Fibroblast of peridontal ligament (primary cell): Measurements from ENCODE around the gene CDK5RAP3.
"Not testable (repeated sequence)": the region's sequence is repeated elsewhere in the genome, so short reads cannot be mapped to it uniquely, and the experiment has no call there.

ENCODE experiments used
- DNase-seq: peaks from one replicate; pipeline ENCODE4 v3.0.0-alpha.2; 2010; ENCODE audit errors: extremely low read depth

The CDK5RAP3 gene

DNA sequence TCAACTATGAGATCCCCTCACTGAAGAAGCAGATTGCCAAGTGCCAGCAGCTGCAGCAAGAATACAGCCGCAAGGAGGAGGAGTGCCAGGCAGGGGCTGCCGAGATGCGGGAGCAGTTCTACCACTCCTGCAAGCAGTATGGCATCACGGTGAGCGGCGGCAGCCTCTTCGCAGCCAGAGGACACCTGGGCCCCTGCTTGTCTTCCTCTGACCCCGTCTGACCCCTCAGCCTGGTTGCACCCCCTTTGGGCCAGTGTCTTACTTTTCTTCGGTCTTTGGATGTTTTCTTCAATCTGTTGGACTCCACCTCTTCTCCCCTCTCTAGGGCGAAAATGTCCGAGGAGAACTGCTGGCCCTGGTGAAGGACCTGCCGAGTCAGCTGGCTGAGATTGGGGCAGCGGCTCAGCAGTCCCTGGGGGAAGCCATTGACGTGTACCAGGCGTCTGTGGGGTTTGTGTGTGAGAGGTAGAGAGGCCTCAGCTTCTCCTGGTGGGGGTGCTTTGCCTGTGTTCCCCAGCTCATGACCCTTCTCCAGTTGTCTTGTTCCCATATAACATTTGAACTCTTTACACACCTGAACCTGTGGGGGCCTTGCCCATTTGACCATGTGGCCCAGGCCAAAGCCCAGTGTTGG, 4.4 kb downstream of the CDK5RAP3 start:
- DNase-seq: no peak

GRCh38 chr17:47975823-47976205, 4.9 kb downstream of the CDK5RAP3 start:
- no peak for DNase-seq

DNA sequence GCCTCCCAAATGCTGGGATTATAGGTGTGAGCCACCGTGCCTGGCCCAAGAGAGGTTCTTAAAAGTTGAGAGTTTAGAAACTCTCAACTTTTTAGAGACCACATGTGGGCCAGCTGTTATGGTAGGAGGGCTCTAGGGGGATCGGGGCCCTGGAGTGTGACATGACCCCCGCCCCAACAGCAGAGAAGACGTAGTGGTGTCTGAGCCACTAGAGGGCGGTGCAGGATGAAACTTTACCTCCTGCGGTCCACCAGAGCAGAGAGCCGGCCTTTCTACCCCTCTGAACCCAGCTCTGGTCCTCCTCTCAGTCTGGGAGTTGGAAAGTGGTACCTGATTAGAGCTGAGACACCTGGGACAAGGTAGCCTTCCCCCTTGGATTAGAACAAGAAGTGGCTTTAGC, 7.4 kb downstream of the CDK5RAP3 start:
- DNase-seq: peak; percentile 67

GRCh38 chr17:47980541-47980940, 9.6 kb downstream of the CDK5RAP3 start:
- no peak for DNase-seq

DNA sequence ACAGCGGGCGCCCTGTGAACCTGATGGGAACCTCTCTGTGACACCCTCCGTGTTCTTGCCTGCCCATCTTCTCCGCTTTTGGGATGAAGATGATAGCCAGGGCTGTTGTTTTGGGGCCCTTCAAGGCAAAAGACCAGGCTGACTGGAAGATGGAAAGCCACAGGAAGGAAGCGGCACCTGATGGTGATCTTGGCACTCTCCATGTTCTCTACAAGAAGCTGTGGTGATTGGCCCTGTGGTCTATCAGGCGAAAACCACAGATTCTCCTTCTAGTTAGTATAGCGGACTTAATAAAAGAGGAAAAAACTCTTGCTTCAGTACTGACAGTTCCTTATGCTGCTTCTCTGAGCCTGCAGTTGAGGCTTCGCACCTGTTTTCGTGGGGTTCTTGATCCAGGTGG, 10.5 kb downstream of the CDK5RAP3 start:
- DNase-seq: no peak

DNA sequence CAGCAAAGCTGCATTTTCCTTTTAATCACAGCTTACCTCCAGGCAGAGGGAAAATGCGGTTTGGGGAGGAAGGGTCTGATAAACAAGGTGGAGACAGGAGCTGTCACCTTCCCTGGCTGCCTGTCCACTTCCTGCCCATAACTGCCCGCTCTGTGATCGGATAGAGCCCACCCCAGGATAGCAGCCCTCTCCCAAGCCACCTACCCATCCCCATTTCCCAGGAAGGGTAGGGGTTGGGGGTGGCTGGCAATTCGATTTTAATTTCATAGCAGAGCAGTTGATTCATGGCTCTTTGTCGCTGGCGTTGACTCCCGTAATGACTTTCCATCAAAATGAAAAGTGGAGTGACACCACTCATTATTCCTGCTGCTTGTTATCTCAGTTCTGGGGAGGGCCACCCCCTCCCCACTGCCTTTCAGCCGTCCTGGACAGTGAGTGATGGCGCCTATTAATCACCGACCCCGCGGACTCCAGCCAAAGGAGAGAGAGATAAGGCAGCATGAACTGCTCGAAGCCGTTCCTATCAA, 11.2 kb downstream of the CDK5RAP3 start:
- no peak for DNase-seq

GRCh38 chr17:47982645-47983390, 11.9 kb downstream of the CDK5RAP3 start:
- no peak for DNase-seq

DNA sequence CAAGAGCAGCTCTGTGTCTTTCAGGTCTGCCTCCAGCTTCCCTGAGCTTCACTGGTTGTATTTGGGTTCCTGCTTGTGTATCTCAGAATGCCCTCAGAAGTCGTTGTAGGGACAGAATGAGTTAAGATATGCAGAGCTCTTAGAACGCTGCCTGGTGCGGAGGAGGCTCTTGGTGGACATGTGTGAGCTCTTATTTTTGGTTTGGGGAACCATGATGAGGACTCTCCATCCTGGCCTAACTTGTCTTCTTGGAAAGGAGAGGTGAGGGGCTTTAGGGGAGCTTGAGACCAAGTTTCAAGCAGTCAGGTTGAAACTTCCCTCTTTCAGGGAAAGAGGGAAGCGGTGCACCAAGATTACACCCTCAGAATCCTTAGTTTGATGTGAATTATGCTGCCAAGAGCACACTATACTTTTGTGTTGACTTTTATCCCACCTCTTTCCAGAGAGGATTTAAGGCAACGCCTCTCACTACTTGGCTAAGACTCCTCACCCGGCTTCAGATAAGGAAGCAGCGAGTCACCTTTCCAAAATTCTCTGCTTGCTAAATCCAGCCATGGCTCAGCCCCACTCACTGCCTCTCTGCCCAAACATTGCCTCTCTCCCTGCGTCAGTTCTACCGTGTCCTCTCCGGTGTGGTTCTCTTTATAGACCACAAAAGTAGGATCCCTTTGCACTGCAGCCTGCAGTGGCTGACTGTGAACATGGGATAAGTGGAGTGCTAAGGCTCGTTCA, 12.7 kb downstream of the CDK5RAP3 start:
- no peak for DNase-seq

DNA sequence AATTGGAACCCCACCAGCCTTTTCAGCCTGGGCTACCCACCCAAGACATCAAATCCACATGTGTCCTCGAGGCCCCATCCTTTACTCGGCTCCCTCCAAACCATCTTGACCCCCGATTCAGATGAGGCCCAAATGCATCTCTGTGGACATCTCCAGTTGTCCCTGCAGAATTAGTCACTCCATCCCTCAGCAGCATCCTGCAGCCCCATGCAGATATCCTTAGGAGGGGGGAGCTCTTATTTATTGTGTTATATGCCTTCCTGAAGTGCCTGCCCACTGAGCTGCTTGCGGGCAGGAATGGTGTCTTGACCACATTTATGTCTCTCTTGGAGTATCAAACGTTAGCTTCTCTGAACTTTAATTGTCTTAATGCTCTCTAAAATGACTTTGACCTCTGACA, 15.6 kb downstream of the CDK5RAP3 start:
- no peak for DNase-seq

DNA sequence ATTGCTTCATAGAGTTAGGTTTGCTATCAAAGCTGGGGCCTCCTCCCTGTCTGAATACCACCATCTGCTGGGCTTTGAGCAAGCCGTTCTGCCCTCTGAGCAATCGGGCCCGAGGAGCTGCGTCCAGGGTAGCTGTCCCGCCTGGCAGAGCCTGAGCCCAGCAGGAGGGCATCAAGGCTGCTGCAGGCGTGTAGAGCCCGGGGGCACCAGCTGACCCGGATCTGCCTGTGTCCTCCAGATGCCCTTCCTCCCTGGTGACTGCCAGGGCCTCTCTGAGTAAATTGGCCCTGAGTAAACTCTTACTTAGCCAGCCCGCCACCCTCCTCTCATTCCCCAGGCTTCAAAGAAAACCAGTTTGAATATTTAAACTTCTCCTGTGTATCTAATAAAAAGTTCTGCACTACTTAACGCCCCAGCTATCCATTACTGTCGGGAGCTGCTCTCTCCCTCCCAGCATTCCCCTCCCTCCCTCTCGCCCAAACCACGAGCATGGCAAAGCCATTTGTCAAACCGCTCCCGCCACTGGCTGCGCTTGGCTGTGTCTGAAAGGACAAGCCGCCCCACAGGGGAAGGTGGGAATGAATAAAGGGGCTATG, 16.4 kb downstream of the CDK5RAP3 start:
- DNase-seq: no peak

- not testable (repeated sequence) for DNase-seq
Measured at GRCh38 chr17:47988445-47988844, 17.5 kb downstream of the CDK5RAP3 start.

DNA sequence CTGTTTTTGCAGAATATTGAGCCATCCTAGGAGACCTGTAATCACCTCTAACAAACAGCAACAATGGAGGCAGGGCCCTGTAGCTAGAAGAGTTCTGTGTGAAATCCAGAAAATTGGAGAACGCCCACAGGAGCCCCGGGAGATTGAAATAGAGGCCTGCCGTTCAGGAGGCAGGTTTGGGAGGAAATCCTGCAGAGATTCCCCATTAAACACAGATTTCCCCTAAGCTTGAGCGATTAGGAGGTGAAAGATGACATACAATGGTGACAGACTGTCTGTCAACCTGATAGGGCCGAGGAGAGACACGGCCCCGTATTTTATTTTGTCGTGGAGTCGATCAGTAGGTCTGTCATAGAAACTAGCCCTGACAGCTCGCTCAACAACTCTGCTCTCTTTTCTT, 18.2 kb downstream of the CDK5RAP3 start:
- no peak for DNase-seq

- no peak for DNase-seq
Measured at GRCh38 chr17:47989700-47990099, 18.8 kb downstream of the CDK5RAP3 start.

GRCh38 chr17:47990962-47991731, 20.2 kb downstream of the CDK5RAP3 start:
- no peak for DNase-seq

DNA sequence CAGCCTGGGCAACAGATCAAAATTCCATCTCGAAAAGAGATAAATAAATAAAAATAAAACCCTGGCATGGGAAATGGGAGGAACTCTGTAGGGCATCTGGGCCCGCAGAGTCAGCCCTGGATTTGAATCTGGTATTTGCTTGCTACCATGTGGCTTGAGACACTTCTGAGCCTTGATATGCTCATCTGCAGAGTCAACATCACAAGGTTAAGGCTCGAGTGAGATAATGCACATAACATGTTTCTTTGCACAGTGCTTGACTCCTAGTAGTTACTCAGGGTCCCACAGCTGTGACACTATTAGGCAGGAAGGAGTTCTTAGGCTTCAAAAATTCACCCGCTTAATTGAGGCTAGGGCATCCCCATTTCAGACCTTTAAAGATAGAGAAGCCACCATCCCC, 21.3 kb downstream of the CDK5RAP3 start:
- no peak for DNase-seq

GRCh38 chr17:47993031-47993564, 22.2 kb downstream of the CDK5RAP3 start:
- no peak for DNase-seq

DNA sequence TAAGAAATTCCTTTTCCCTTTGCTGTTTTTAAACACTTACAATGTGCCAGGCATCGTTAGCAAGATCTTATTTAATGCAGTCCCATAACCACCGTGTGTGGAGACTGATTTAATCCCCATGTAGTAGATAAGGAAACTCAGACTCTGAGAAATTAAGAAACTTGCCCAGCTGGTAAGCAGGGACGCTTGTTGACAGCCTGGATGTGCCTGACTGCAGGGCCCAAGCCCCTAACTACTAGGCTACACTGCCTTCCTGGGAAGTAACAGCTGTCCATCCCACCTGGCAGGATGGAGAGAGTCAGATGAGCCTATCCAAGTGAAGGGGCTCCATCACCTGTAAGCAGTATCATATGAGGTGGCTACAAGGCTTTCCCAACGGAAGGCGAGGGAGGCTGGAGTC, 23.1 kb downstream of the CDK5RAP3 start:
- DNase-seq: no peak

- DNase-seq: no peak
Measured at GRCh38 chr17:47994724-47995123, 23.8 kb downstream of the CDK5RAP3 start.

DNA sequence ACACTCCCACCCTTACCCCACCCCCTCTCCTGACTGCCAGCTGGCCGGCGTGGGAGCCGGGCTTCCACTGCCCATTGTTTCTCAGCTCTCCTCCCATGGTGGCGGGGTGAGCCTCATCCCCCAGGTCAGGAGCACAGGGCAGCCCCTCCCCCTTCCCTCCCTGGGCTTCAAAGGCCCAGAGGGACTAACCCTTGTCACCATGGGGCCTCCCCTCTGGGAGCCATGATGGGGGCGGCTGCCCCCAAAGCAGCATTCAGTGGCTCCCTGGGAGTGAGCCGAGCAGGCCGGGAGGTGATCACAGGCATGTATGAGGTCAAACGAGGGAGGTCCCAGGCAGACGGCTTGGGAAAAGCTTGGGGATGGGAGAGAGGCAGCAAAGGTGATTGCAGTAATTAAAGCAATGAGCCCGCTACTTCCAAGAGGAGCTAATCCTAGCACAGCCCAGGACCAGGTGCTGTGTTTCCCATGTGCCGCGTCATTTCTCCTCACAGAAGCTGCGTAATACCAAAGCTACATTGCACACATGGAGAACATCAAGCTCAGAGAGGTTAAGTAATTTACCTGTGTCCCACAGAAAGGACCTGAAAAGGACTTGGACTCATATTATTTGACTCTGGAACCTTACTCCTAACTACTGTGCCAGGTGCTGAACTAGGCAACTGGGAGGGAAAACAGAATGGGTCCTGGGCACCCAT, 24.5 kb downstream of the CDK5RAP3 start:
- DNase-seq: no peak

DNA sequence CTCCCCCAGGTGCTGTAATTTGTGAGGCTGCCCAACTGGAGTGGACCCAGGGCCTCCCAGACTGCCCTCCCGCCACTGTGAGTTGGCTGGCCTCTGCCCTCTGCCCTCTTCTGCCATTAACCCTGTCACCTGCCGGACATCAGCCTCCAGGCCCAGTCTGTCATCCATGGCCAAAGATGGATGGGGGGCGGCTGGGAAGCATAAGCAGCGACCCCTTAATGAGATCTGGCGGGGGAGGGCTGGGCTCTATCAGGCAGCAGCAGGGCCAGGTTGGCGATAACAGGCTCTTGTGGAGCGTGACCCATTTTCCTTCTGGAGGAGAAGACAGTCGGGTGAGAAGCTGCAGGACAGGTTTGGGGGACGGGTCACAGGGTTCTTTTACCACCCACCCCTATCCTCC, 25.3 kb downstream of the CDK5RAP3 start:
- no peak for DNase-seq

DNA sequence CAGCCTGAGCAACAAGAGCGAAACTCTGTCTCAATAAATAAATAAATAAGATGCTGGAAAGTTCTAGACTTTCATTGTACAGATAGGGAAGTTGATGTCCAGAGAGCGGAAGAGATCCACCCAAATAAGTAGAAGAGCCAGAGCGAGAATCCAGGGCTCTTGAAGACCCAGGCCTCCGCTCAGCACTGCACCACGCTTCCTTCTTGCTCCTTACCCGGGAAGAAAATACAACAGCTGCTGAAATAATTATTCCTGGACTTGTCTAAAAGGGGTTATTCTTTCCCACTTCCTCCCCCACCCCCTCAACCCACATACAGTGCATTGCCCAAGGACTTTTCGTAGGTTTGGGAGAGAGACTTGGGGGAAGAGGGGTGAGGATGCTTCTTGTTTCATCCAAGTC, 26.7 kb downstream of the CDK5RAP3 start:
- no peak for DNase-seq
